ENCODE data around the gene GALE.

DNA sequence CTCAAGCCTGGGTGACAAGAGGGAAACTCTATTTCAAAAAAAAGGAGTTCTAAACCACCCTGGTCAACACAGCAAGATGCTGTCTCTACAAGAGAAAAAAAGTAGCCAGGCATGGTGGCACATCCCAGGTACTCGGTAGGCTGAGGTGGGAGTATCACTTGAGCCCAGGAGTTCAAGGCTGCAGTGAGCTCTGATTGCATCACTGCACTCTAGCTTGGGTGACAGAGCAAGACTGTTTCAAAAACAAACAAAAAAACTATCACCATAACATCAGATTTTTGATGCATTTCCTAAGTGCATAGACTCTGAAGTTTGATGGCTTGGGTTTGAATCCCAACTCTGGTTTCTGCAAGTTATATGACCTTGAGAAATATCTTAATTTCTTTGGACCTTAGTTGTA lies 47.6 kb downstream of the GALE start:
- TF ChIP-seq, protein P1, sequence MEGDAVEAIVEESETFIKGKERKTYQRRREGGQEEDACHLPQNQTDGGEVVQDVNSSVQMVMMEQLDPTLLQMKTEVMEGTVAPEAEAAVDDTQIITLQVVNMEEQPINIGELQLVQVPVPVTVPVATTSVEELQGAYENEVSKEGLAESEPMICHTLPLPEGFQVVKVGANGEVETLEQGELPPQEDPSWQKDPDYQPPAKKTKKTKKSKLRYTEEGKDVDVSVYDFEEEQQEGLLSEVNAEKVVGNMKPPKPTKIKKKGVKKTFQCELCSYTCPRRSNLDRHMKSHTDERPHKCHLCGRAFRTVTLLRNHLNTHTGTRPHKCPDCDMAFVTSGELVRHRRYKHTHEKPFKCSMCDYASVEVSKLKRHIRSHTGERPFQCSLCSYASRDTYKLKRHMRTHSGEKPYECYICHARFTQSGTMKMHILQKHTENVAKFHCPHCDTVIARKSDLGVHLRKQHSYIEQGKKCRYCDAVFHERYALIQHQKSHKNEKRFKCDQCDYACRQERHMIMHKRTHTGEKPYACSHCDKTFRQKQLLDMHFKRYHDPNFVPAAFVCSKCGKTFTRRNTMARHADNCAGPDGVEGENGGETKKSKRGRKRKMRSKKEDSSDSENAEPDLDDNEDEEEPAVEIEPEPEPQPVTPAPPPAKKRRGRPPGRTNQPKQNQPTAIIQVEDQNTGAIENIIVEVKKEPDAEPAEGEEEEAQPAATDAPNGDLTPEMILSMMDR (optimal IDR thresholded peaks at IDR 0.05 in 1 of 3, IDR thresholded peaks at IDR 0.05 in 1 of 3, conservative IDR thresholded peaks at IDR 0.05 in 1 of 3; ENCODE audit: extremely low read depth in 1 of 3, insufficient read depth in 2 of 3, low read length in 3 of 3), result no peak
- no peak for TF ChIP-seq EZH2 (IDR thresholded peaks at IDR 0.05; ENCODE audit: low read length)

All from keratinocyte (primary cell).